ENCODE results near the gene EPHB1. TPM values are rescaled to one million over a fixed set of nuclear protein-coding genes. Genes with fewer than 3 reads are reported as not detected.

The EPHB1 gene
- total RNA-seq, 1 donor from 2014 or later: 16.3 TPM

- TF ChIP-seq CTCF (IDR thresholded peaks at IDR 0.05; ENCODE audit: partially characterized antibody, unreplicated experiment): no peak
- no peak overlapping the region for H3K27ac Mint-ChIP-seq (ENCODE audit: unreplicated experiment)
- H3K4me3 Mint-ChIP-seq (ENCODE audit: unreplicated experiment): no peak overlapping the region
- H3K4me1 Mint-ChIP-seq (ENCODE audit: low read depth, unreplicated experiment): peaks cover 2% of the 10 kb centered on the region
- H3K9me3 Mint-ChIP-seq (ENCODE audit: unreplicated experiment): peaks cover 9% of the 10 kb centered on the region
- peaks cover 16% of the 10 kb centered on the region for H3K27me3 Mint-ChIP-seq (ENCODE audit: unreplicated experiment)
- DNase-seq: no peak
- peaks cover 8% of the 10 kb centered on the region for H3K36me3 Mint-ChIP-seq (ENCODE audit: unreplicated experiment)
These were observed 3.1 kb upstream of the EPHB1 start for GRCh38 chr3:134791992-134792391.

- H3K27ac Mint-ChIP-seq (ENCODE audit: unreplicated experiment): no peak overlapping the region
- TF ChIP-seq CTCF (IDR thresholded peaks at IDR 0.05; ENCODE audit: partially characterized antibody, unreplicated experiment): no peak
- peaks cover 12% of the 10 kb centered on the region for H3K9me3 Mint-ChIP-seq (ENCODE audit: unreplicated experiment)
- H3K4me1 Mint-ChIP-seq (ENCODE audit: low read depth, unreplicated experiment): peaks cover 8% of the 10 kb centered on the region
- H3K27me3 Mint-ChIP-seq (ENCODE audit: unreplicated experiment): peaks cover 19% of the 10 kb centered on the region
- H3K4me3 Mint-ChIP-seq (ENCODE audit: unreplicated experiment): no peak overlapping the region
- H3K36me3 Mint-ChIP-seq (ENCODE audit: unreplicated experiment): peaks cover 8% of the 10 kb centered on the region
- DNase-seq: no peak
These were observed 2.4 kb upstream of the EPHB1 start for GRCh38 chr3:134792700-134793099.

- Mint-ChIP-seq H3K4me3 (ENCODE audit: unreplicated experiment) (no peak overlapping the region), H3K4me1 (ENCODE audit: low read depth, unreplicated experiment) (peaks cover 10% of the 10 kb centered on the region), H3K36me3 (ENCODE audit: unreplicated experiment) (peaks cover 8% of the 10 kb centered on the region), H3K9me3 (ENCODE audit: unreplicated experiment) (peaks cover 12% of the 10 kb centered on the region), H3K27me3 (ENCODE audit: unreplicated experiment) (peaks cover 19% of the 10 kb centered on the region), H3K27ac (ENCODE audit: unreplicated experiment) (no peak overlapping the region)
- no peak for TF ChIP-seq CTCF (IDR thresholded peaks at IDR 0.05; ENCODE audit: partially characterized antibody, unreplicated experiment)
- DNase-seq: no peak
These were observed 1.5 kb upstream of the EPHB1 start for GRCh38 chr3:134793562-134793961.

GRCh38 chr3:134794323-134794722, 737 bp upstream of the EPHB1 start:
- Mint-ChIP-seq H3K27me3 (ENCODE audit: unreplicated experiment) (peaks cover 19% of the 10 kb centered on the region), H3K4me1 (ENCODE audit: low read depth, unreplicated experiment) (peaks cover 11% of the 10 kb centered on the region), H3K27ac (ENCODE audit: unreplicated experiment) (no peak overlapping the region), H3K4me3 (ENCODE audit: unreplicated experiment) (peak overlapping the region; percentile 92), H3K36me3 (ENCODE audit: unreplicated experiment) (peaks cover 8% of the 10 kb centered on the region), H3K9me3 (ENCODE audit: unreplicated experiment) (peaks cover 12% of the 10 kb centered on the region)
- no peak for DNase-seq
- TF ChIP-seq CTCF (IDR thresholded peaks at IDR 0.05; ENCODE audit: partially characterized antibody, unreplicated experiment): no peak

- peaks cover 8% of the 10 kb centered on the region for H3K36me3 Mint-ChIP-seq (ENCODE audit: unreplicated experiment)
- no peak overlapping the region for H3K27ac Mint-ChIP-seq (ENCODE audit: unreplicated experiment)
- DNase-seq: peak; percentile 49
- no peak for TF ChIP-seq CTCF (IDR thresholded peaks at IDR 0.05; ENCODE audit: partially characterized antibody, unreplicated experiment)
- peaks cover 11% of the 10 kb centered on the region for H3K4me1 Mint-ChIP-seq (ENCODE audit: low read depth, unreplicated experiment)
- peaks cover 19% of the 10 kb centered on the region for H3K27me3 Mint-ChIP-seq (ENCODE audit: unreplicated experiment)
- H3K4me3 Mint-ChIP-seq (ENCODE audit: unreplicated experiment): peak overlapping the region; percentile 92
- H3K9me3 Mint-ChIP-seq (ENCODE audit: unreplicated experiment): peaks cover 12% of the 10 kb centered on the region
These were observed 753 bp downstream of the EPHB1 start for GRCh38 chr3:134795746-134796280.

All from glutamatergic neuron (in vitro differentiated cells).